Neuronal stem cell (in vitro differentiated cells): Measurements from ENCODE around the gene NPDC1.
A peak's percentile ranks its signal among the peaks of the same experiment; 100 is the strongest.

Source experiments
- DNase-seq: peaks from one replicate; pipeline ENCODE4 v3.0.0-alpha.2; 2013; ENCODE audit warnings: low spot score
- H2AFZ ChIP-seq: one replicate; pipeline ENCODE4 v1.6.1; 2013; ENCODE audit warnings: mild to moderate bottlenecking, low read length, inconsistent platforms
- H2AK5ac ChIP-seq: 2 replicates; pipeline ENCODE4 v1.6.1; 2013; ENCODE audit warnings: low read depth, mild to moderate bottlenecking, inconsistent platforms, low read length, moderate library complexity, mixed read lengths
- H2BK120ac ChIP-seq: 2 replicates; pipeline ENCODE4 v1.6.1; 2013; ENCODE audit warnings: low read depth, mild to moderate bottlenecking, inconsistent platforms, low read length, moderate library complexity, mixed read lengths
- H2BK12ac ChIP-seq: one replicate; pipeline ENCODE4 v1.6.1; 2013; ENCODE audit warnings: low read length, inconsistent platforms
- H2BK15ac ChIP-seq: 2 replicates; pipeline ENCODE4 v1.6.1; 2013; ENCODE audit warnings: mild to moderate bottlenecking, low read length, inconsistent platforms, mixed read lengths
- H2BK5ac ChIP-seq: one replicate; pipeline ENCODE4 v1.6.1; 2013; ENCODE audit warnings: inconsistent platforms, mild to moderate bottlenecking, low read length, moderate library complexity
- H3K14ac ChIP-seq: one replicate; pipeline ENCODE4 v1.6.1; 2013; ENCODE audit warnings: low read length, inconsistent platforms
- H3K18ac ChIP-seq: 2 replicates; pipeline ENCODE4 v1.6.1; 2013; ENCODE audit warnings: low read length, inconsistent platforms
- H3K23ac ChIP-seq: 2 replicates; pipeline ENCODE4 v1.6.1; 2013; ENCODE audit warnings: low read depth, mild to moderate bottlenecking, mixed read lengths, low read length, inconsistent platforms; ENCODE audit not compliant: poor library complexity
- H3K27ac ChIP-seq: replicated peaks from 3 replicates; pipeline ENCODE4 v1.5.1; 2013; ENCODE audit warnings: low read length, inconsistent platforms
- H3K27me3 ChIP-seq, 3 experiments: 2 replicates each; pipeline ENCODE4 v1.6.1; 2013; ENCODE audit warnings: low read length in 3 of 3, mild to moderate bottlenecking in 2 of 3, inconsistent platforms in 1 of 3, low read depth in 1 of 3, mixed read lengths in 1 of 3, moderate library complexity in 1 of 3; ENCODE audit not compliant: control insufficient read depth in 3 of 3, insufficient read depth in 3 of 3
- H3K36me3 ChIP-seq, 2 donors: replicated peaks in 1 of 2; 2 replicates each; pipeline ENCODE4 v1.6.1; 2013; ENCODE audit warnings: low read length in 2 of 2; ENCODE audit not compliant: control insufficient read depth in 2 of 2, insufficient read depth in 2 of 2
- H3K4ac ChIP-seq: 2 replicates; pipeline ENCODE4 v1.6.1; 2013; ENCODE audit warnings: inconsistent platforms, mild to moderate bottlenecking, low read length, moderate library complexity
- H3K4me1 ChIP-seq, 2 donors: 1 replicate in 1 of 2; 2 replicates in 1 of 2; pipeline ENCODE4 v1.6.1; 2013; ENCODE audit warnings: low read length in 2 of 2, low read depth in 1 of 2; ENCODE audit not compliant: control insufficient read depth in 2 of 2, insufficient read depth in 1 of 2
- H3K4me2 ChIP-seq: one replicate; pipeline ENCODE4 v1.6.1; 2013; ENCODE audit warnings: mild to moderate bottlenecking, low read length, inconsistent platforms; ENCODE audit not compliant: insufficient read depth, poor library complexity, severe bottlenecking
- H3K4me3 ChIP-seq, 2 donors: 2 replicates each; pipeline ENCODE4 v1.5.1; 2013; ENCODE audit warnings: low read length in 2 of 2, mild to moderate bottlenecking in 2 of 2, inconsistent platforms in 1 of 2, moderate library complexity in 1 of 2
- H3K79me1 ChIP-seq: one replicate; pipeline ENCODE4 v1.6.1; 2013; ENCODE audit warnings: low read depth, mild to moderate bottlenecking, inconsistent platforms, low read length, moderate library complexity
- H3K9ac ChIP-seq: one replicate; pipeline ENCODE4 v1.6.1; 2013; ENCODE audit warnings: mild to moderate bottlenecking, low read depth, low read length, inconsistent platforms; ENCODE audit not compliant: poor library complexity
- H3K9me3 ChIP-seq, 2 donors: replicated peaks in 1 of 2; 2 replicates each; pipeline versions ENCODE3 to v1.6.1; 2013; ENCODE audit warnings: low read length in 2 of 2, mild to moderate bottlenecking in 2 of 2, inconsistent platforms in 1 of 2, low read depth in 1 of 2, mixed read lengths in 1 of 2, moderate library complexity in 1 of 2; ENCODE audit not compliant: control insufficient read depth in 2 of 2, insufficient read depth in 1 of 2
- H4K8ac ChIP-seq: one replicate; pipeline ENCODE4 v1.6.1; 2013; ENCODE audit warnings: low read depth, mild to moderate bottlenecking, inconsistent platforms, low read length, moderate library complexity
- H4K91ac ChIP-seq: one replicate; pipeline ENCODE4 v1.6.1; 2013; ENCODE audit warnings: low read length, low read depth, mild to moderate bottlenecking, inconsistent platforms; ENCODE audit not compliant: poor library complexity
- WGBS, 2 donors: extraction: QIAGEN DNeasy Blood & Tissue Kit; methylation state at CpG; one replicate each; pipeline ENCODE4 v1.1.7; 2013; ENCODE audit warnings: missing lambda C conversion rate in 2 of 2, mixed read lengths in 1 of 2; ENCODE audit not compliant: insufficient read length in 2 of 2, insufficient replicate concordance in 1 of 2; ENCODE audit errors: extremely low coverage in 2 of 2; 5-methylcytosine and 5-hydroxymethylcytosine counted together

The NPDC1 gene

DNA sequence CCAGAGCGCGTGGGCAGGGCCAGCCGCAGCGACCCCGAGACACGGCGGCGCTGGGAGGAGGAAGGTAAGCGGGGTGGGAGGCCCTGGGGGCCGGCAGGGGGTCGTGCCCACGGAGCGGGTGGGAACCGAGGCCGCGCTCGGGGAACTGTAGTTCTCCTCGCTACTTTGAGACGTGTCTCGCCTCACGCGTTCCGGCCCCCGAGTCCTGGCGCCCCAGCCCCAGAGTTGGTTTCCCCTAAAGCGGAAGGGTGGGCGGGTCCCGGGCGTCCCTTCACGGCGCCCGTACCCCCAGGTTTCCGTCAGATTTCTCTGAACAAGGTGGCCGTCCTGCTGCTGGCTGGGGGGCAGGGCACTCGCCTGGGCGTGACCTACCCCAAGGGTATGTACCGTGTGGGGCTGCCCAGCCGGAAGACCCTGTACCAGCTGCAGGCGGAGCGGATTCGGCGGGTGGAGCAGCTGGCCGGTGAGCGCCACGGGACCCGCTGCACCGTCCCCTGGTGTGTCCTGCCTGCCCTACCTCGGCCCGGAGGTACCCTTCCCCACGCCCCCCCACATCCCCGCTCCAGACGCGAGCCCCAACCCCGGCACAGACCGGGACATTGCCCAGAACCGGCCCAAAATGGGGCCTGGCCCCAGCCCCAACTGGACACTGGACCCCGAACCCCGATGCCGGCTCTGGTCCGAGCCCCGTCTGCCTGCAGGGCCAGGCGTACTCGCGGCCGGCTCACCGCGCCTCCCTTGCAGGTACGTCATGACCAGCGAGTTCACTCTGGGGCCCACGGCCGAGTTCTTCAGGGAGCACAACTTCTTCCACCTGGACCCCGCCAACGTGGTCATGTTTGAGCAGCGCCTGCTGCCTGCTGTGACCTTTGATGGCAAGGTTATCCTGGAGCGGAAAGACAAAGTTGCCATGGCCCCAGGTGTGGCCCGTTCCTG is 32.0 kb upstream of the NPDC1 start:
- Histone ChIP-seq H3K36me3 (no peaks in the 10 kb centered on the region), H3K79me1 (peaks cover 4% of the 10 kb centered on the region), H2BK12ac (peak overlapping the region; percentile 58), H2BK15ac (peak overlapping the region; percentile 38), H3K14ac (peak overlapping the region; percentile 56), H3K18ac (peak overlapping the region; percentile 87), H3K9ac (peak overlapping the region; percentile 44), H2AFZ (peak overlapping the region; percentile 75), H2BK5ac (no peak overlapping the region), H3K4me3 (peak overlapping the region; percentile 38 to 72), H3K9me3 (peaks cover 0 to 10% of the 10 kb centered on the region in 2 donors), H3K27me3 (peaks cover 29 to 90% (median 65%) of the 10 kb centered on the region in 3 experiments), H3K4ac (no peak overlapping the region), H3K4me2 (peak overlapping the region; percentile 62), H3K4me1 (peaks cover 3 to 7% of the 10 kb centered on the region in 2 donors), H4K91ac (no peak overlapping the region), H3K23ac (peak overlapping the region; percentile 85), H2BK120ac (peak overlapping the region; percentile 47), H3K27ac (no peak overlapping the region), H2AK5ac (peak overlapping the region; percentile 90), H4K8ac (no peak overlapping the region)
- no peak for DNase-seq
- WGBS, 2 donors, result no CpG with 5 or more reads among the region's 76 CpGs

DNA sequence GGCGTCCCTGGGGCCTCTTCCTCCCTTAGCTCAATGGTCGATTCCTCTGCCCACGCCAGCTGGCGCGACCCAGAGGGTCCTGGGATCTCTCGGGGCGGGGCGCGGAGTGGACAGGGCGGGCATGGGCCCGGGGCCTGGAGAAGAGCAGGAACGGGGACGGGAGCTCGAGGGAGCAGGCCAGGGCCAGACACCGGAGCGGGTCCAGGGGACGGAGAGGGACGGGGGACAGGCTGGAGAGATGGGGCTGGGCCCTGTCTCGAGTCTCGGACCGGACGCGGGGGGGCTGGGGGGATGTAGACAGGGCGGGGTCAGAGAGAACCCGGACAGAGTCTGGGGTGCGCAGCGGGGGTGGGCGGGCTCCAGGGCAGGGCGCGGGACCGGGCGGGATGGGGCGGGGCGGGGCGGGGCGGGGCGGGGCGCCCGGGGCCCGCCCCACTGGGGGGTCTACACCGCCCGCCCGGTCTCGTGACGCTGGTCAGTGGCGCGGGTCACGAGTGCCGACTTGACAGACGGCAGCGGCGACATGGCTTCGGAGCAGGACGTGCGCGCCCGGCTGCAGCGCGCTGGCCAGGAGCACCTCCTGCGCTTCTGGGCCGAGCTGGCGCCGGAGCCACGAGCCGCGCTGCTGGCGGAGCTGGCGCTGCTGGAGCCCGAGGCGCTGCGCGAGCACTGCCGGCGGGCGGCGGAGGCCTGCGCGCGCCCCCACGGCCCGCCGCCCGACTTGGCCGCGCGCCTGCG is 31.2 kb upstream of the NPDC1 start, which contains the start of gene UAP1L1:
Gene UAP1L1 (plus strand): TSS at position 508 of the 738 bp plus-strand sequence. CDS start 16 bp downstream, at position 524.
- Histone ChIP-seq H3K9ac (peak within 1 kb of the TSS; percentile 44), H2BK5ac (no peak within 1 kb of the TSS), H3K9me3 (peaks cover 0 to 10% of the 10 kb centered on the region in 2 donors), H3K23ac (peak within 1 kb of the TSS; percentile 85), H4K8ac (no peak within 1 kb of the TSS), H2BK12ac (peak within 1 kb of the TSS; percentile 41), H2BK120ac (peak within 1 kb of the TSS; percentile 47), H3K4me1 (peaks cover 3 to 7% of the 10 kb centered on the region in 2 donors), H2AFZ (peak within 1 kb of the TSS; percentile 75), H3K4me3 (peak within 1 kb of the TSS; percentile 38 to 72), H3K79me1 (peaks cover 4% of the 10 kb centered on the region), H3K27ac (no peak within 1 kb of the TSS), H2BK15ac (peak within 1 kb of the TSS; percentile 38), H3K36me3 (no peaks in the 10 kb centered on the region), H2AK5ac (peak within 1 kb of the TSS; percentile 90), H3K14ac (peak within 1 kb of the TSS; percentile 56), H3K27me3 (peaks cover 29 to 81% (median 63%) of the 10 kb centered on the region in 3 experiments), H3K4me2 (peak within 1 kb of the TSS; percentile 62), H4K91ac (no peak within 1 kb of the TSS), H3K18ac (peak within 1 kb of the TSS; percentile 87), H3K4ac (no peak within 1 kb of the TSS)
- DNase-seq, result no peak
- no CpG with 5 or more reads among the region's 87 CpGs for WGBS, 2 donors

DNA sequence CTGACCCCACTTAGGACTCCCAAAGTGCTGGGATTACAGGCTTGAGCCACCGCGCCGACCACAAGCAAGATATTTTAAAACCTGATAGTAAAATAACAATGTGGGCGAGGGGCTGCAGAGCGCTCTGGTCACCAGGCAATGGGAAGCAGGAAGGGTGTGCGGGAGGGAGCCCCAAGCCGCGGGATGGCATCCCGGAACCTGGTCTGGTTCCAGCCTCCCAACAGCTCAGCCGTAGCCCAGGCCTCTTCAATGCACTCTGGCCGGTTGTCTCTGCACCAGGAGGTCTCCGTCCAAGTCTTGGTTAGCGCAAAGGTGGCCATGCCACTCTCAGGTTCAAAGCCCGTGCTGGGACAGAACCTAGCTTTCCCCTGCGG is 30.6 kb upstream of the NPDC1 start:
- H3K9me3 ChIP-seq, result peaks cover 0 to 10% of the 10 kb centered on the region in 2 donors
- H3K36me3 ChIP-seq, result no peaks in the 10 kb centered on the region
- H2BK15ac ChIP-seq, result no peak overlapping the region
- H2BK5ac ChIP-seq, result no peak overlapping the region
- H3K4me1 ChIP-seq, result peaks cover 3 to 7% of the 10 kb centered on the region in 2 donors
- DNase-seq, result no peak
- no peak overlapping the region for H3K9ac ChIP-seq
- no peak overlapping the region for H3K14ac ChIP-seq
- H2BK12ac ChIP-seq, result no peak overlapping the region
- no peak overlapping the region for H2AK5ac ChIP-seq
- peaks cover 29 to 75% (median 59%) of the 10 kb centered on the region in 3 experiments for H3K27me3 ChIP-seq
- no peak overlapping the region for H3K27ac ChIP-seq
- H2BK120ac ChIP-seq, result no peak overlapping the region
- H3K4me2 ChIP-seq, result no peak overlapping the region
- WGBS, 2 donors, result no CpG with 5 or more reads among the region's 15 CpGs
- no peak overlapping the region for H3K18ac ChIP-seq
- no peak overlapping the region for H3K4me3 ChIP-seq
- peak overlapping the region; percentile 73 for H2AFZ ChIP-seq
- H3K4ac ChIP-seq, result no peak overlapping the region
- no peak overlapping the region for H4K8ac ChIP-seq
- H3K79me1 ChIP-seq, result peaks cover 4% of the 10 kb centered on the region
- no peak overlapping the region for H3K23ac ChIP-seq
- no peak overlapping the region for H4K91ac ChIP-seq
